ENCODE results near the gene ATOX1.

Gene ATOX1

GRCh38 chr5:151766975-151767374 is 8.5 kb upstream of the ATOX1 start:
- no peak for DNase-seq

DNA sequence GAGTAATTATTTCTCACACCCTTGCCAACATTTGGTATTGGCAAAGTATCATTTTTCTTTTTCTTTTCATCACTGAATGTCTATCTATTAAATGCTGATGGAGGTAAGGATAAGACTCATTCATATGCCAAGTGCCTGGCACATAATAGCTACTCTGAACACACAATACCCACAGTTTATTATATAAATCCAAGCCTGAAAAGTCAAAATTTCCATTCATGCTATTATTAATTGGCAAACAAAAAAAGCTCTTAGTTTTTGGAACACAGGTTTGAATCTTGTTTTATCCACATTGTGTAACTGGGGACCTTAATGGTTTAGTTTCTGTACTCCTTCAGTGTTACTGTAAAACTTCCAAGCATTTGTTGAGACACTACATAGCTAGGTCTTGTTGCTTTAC is 6.4 kb upstream of the ATOX1 start:
- DNase-seq, result no peak

GRCh38 chr5:151758141-151758429 is 346 bp downstream of the ATOX1 start:
- DNase-seq, result no peak

GRCh38 chr5:151757233-151758140 is 944 bp downstream of the ATOX1 start:
- DNase-seq, result no peak

- no peak for DNase-seq
Observed at GRCh38 chr5:151755383-151755782, 3.0 kb downstream of the ATOX1 start.

- no peak for DNase-seq
Observed at GRCh38 chr5:151751593-151751992, 6.8 kb downstream of the ATOX1 start.

DNA sequence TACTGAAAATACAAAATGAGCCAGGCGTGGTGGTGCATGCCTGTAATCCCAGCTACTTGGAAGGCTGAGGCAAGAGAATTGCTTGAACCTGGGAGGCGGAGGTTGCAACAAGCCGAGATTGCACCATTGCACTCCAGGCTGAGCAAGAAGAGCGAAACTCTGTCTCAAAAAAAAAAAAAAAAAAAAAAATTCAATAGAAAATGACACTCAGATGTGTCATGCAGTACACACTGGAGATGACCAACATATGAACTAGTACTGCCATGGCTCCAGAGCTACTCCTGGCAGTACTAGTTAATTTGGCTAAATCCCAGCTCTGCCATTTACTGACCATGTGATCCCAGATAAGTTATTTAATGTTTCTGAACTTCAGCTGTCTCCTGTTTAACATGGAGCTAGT is 7.3 kb downstream of the ATOX1 start:
- DNase-seq, result no peak

DNA sequence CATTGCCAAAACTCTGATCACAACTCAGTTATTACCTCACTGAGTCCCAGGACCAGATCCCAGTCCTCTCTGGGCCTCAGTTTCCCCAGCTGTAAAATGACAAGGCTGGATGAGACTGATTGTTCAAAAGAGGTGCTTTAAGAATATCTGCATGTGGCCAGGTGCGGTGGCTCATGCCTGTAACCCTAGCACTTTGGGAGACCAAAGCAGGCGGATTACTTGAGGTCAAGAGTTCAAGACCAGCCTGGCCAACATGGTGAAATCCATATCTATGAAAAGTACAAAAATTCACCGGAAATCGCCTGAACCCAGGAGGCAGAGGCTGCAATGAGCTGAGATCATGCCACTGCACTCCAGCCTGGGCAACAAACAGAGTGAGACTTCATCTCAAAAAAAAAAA is 8.3 kb downstream of the ATOX1 start:
- no peak for DNase-seq

GRCh38 chr5:151745071-151745705 is 13.2 kb downstream of the ATOX1 start:
- DNase-seq, result no peak

DNA sequence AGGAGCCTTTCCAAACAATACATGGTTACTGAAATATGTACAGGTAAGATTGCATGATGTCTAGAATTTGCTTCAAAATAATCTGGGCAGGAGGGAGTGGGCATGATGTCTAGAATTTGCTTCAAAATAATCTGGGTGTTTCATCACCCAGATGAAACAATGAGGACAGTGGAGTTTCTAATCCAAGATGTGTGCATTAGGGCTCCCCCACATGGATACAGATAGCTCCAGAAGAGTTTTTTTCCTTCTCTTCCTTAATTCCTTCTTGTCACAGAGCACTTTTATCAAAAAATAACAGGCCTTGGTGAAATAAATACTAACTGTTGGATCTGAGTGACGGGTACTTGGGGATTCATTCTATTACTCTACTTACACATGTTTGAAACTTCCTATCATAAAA is 14.9 kb downstream of the ATOX1 start:
- no peak for DNase-seq

- DNase-seq, result peak; percentile 3
Observed at GRCh38 chr5:151742870-151743294, 15.5 kb downstream of the ATOX1 start.

- no peak for DNase-seq
Observed at GRCh38 chr5:151741678-151742423, 16.6 kb downstream of the ATOX1 start.

DNA sequence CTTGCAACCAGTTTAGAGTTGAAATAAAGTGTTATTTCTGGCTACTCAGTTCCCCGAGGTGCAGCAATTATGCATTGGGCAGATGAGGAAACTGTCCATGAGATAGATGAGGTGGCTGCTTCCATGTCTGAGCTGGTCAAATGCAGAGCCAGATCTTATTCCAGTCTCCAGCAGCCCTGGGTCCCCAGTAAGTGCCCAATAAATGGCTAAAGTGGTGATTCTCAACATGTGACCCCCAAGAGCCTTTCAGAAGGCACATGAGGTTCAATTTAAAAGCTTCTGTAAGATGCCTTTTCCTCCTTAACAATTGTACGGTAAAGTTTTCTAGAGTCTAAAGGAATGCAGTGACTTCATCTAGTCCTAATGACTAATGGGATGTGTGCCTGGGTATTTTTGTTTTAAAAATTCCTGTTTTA is 17.5 kb downstream of the ATOX1 start:
- no peak for DNase-seq

DNA sequence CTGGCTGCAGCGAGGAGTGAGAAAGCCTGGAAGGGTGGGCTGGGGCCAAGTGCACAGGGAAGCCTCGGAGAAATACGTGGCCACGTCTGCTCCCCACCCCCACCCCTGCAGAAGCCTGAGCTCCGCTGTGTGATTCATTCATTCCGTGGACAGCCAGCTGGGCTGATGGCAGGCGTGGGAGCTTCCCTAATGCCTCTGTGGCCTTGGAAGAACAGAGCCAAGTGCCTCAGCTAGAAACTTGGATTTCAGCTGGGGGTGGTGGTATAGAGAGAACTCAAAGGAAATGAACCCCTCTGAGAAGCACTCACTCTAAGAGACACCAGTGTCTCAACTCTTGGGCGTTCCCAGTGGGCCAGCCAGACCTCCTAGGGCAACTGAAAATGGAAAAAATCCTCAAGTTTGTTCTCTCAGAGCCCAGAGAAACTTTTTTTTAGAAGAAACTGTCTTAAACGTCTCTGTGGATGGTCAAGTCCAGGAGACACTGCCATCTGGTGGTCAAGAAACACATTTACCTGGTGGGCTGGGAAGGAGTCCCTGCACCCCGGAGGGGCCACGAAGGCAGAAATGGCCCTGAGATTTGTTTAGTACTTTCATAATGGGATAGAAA is 18.0 kb downstream of the ATOX1 start:
- DNase-seq, result peak; percentile 3

DNA sequence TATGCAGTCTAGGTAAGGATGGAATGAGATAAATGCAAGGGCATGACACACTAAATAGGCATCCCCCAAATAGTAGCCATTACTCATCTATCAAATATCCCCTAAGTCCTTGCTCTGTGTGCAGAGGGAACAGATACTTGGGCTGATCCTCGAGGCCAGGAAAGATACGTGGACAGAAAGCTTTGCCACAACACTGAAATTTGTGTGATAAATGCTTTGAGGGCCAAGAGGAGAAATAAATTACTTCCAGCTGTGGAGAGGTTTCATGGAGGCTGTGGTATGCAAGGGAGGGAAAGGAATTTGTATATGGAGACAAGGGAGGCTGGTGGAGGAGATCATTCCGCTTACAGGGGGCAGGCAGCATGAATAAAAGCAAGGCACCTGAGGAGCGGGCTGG is 18.5 kb downstream of the ATOX1 start:
- DNase-seq, result no peak

DNA sequence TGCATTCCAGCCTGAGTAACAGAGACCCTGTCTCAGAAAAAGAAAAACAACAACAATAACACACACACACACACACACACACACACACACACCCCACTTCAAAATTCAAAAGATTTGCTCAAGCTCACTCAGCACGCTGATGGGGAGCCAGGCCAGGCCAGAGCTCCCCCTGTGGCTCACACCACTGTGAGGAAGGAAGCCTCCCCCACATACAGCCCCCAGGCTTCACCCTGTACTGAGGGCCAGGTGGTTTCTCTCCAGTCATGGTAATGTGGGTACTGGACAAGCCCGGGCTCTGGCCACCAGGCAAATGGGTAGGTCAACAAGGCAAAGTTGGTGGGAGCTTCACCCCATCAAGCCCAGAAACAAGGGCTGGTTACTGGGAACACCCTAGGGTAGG is 19.0 kb downstream of the ATOX1 start:
- DNase-seq, result no peak

GRCh38 chr5:151738125-151738848 is 20.1 kb downstream of the ATOX1 start:
- no peak for DNase-seq

- no peak for DNase-seq
Observed at GRCh38 chr5:151737431-151737830, 21.0 kb downstream of the ATOX1 start.

DNA sequence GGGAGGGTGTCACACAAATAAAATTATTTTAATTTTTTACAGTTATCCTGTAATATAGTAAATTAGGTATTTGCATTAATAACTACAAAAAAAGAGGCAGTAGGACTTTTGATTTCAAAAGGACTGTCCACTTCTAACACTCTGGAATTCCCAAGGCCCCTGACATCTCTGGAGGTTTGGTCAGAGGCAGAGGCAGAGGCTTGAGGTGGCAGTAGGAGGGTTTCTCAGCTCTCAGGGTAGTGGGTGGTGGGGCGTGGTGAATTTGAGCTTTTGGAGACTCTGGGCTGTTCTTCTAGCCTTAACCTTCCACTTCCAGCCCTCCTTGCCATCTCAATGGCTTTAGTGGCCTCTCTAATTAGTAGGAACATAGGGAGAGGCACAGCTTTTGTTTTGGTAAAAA is 22.8 kb downstream of the ATOX1 start:
- no peak for DNase-seq

DNA sequence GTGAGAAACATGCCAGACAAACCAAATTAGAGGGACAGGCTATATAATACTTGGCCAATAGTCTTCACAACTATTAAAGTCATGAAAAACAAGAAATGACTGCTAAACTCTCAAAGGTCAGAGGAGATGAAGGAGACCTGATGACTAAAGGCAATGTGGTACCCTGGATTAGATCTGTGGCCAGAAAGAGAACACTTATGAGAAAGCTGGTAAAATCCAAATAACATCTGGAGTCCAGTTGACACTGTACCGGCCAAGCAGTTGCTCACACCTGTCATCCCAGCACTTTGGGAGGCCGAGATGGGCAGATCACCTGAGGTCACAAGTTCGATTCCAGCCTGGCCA is 24.4 kb downstream of the ATOX1 start:
- DNase-seq, result no peak

DNA sequence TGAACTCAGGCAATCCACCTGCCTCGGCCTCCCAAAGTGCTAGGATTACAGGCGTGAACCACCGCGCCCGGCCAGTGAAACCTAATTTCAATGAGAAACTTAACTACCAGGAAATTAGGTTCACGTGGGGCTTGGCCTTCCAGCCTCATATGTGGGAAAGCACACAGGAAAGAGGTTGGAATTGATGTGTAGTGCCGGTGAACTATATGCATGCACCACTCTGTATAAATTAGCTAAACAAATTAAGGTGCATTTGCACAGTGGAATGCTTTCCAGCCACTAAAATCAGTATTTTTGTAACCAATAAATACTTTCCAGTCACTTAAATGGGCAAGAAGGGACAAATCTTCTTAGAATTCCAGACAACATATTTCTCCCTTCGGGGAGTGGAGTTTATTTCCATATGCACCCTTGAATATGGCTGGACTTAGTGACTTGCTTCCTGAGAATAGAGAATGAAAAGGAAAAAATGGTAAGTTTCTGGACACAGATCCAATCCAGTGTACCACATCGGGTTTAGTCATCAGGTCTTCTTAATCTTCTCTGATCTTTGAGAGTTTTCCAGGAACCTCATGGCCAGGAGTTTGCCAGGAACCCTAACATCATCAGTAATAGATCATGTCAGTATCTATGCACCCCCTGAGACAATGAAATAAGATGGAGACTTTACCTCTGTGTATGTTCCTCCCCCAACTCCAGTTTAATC is 24.9 kb downstream of the ATOX1 start:
- no peak for DNase-seq

DNA sequence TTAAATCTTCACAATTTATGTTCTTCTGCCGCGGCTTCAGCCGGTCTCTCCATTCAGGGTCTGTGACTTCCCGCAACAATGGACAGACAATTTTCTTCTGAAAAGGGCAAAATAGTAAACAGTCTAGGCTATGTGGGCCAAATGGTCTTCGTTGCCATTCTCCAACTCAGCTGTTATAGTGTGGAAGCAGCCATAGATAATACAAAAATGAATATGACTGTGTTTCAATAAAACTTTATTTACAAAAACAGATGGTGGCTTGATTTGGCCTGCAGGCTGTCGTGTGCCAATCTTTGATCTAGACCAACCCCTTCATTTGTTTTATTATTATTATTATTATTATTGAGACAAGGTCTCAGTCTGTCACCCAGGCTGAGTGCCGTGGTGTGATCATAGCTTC is 28.1 kb downstream of the ATOX1 start:
- DNase-seq, result no peak
